K562 (cell line): ENCODE data around the gene NRG2. TPM values are rescaled to one million over a fixed set of nuclear protein-coding genes. Genes with fewer than 3 reads are reported as not detected.
A peak's percentile ranks its signal among the peaks of the same experiment; 100 is the strongest.

Experiments used
- ATAC-seq: fragments of 200-7000 bp; cut with Tn5 transposase; 3 replicates; pipeline ENCODE4 v1.9.1; 2020; ENCODE audit warnings: moderate library complexity
- BruUV-seq: library from RNA; stranded (reverse); fragments of 400-500 nt; replicated peaks from 2 replicates; lab custom pipeline; 2021; lab: Mats Ljungman, UMichigan
- CTCF ChIA-PET: fragments of 300-600 bp; formaldehyde crosslinking; extraction: SDS; loops from one replicate; lab custom pipeline; 2021; ENCODE audit warnings: low intra/inter-chr PET ratio; lab: Yijun Ruan, JAX
- POLR2A ChIA-PET: fragments of 300-600, 350-650 bp; sonication (Branson Sonifier 250); formaldehyde crosslinking; extraction: SDS; loops from one replicate; lab custom pipeline; 2021; ENCODE audit warnings: antibody characterized with exemption, inconsistent platforms; lab: Yijun Ruan, JAX
- DNase-seq, 4 experiments: peaks; one replicate each; pipeline versions ENCODE4 v3.0.0 to v3.0.0-alpha.2; 2011 to 2018; ENCODE audit warnings: low spot score in 3 of 4, mixed read lengths in 3 of 4; ENCODE audit errors: extremely low read depth in 1 of 4
- FAIRE-seq: peaks from 2 replicates; lab custom pipeline; 2011; peaks lifted over from hg19 to GRCh38; lab: Jason Lieb, UNC
- H2AFZ ChIP-seq: 2 replicates; pipeline ENCODE4 v1.6.0; 2011; ENCODE audit warnings: low read depth, low read length, control low read depth, inconsistent platforms
- H3K27ac ChIP-seq: fragments of 200-600 bp; 3 replicates; pipeline ENCODE4 v1.8.0; 2011; ENCODE audit warnings: low read depth, mild to moderate bottlenecking, control low read depth, inconsistent platforms, low read length, moderate library complexity, mixed read lengths; ENCODE audit errors: extremely low read depth
- H3K27me3 ChIP-seq, 2 experiments: fragments of 300-600 bp in 1 of 2; 2 replicates in 1 of 2; 3 replicates in 1 of 2; pipeline versions ENCODE4 v1.6.0 to v1.8.0; 2011; ENCODE audit warnings: inconsistent platforms in 2 of 2, low read length in 2 of 2, mild to moderate bottlenecking in 1 of 2, mixed read lengths in 1 of 2, moderate library complexity in 1 of 2; ENCODE audit not compliant: control insufficient read depth in 2 of 2, insufficient read depth in 2 of 2
- H3K36me3 ChIP-seq: fragments of 300-600 bp; 3 replicates; pipeline ENCODE4 v1.8.0; 2011; ENCODE audit warnings: mild to moderate bottlenecking, low read length, inconsistent platforms; ENCODE audit not compliant: control insufficient read depth, insufficient read depth
- H3K4me1 ChIP-seq, 2 experiments: fragments of 200-600 bp in 1 of 2; replicated peaks in 1 of 2; 2 replicates in 1 of 2; 3 replicates in 1 of 2; pipeline versions ENCODE4 v1.5.1 to v1.8.0; 2011; ENCODE audit warnings: inconsistent platforms in 2 of 2, low read length in 2 of 2, mild to moderate bottlenecking in 1 of 2, mixed read lengths in 1 of 2, moderate library complexity in 1 of 2; ENCODE audit not compliant: control insufficient read depth in 2 of 2, insufficient read depth in 2 of 2
- H3K4me2 ChIP-seq: 2 replicates; pipeline ENCODE4 v1.6.1; 2011; ENCODE audit warnings: low read length, control low read depth, inconsistent platforms, mixed read lengths; ENCODE audit not compliant: insufficient read depth
- H3K4me3 ChIP-seq: fragments of 200-600 bp; sonication (generic), shearing (Covaris generic); 2 replicates; pipeline ENCODE4 v1.5.1; 2016; ENCODE audit warnings: control low read depth, inconsistent platforms
- H3K79me2 ChIP-seq: fragments of 200-600 bp; 3 replicates; pipeline ENCODE4 v1.8.0; 2011; ENCODE audit warnings: low read length, inconsistent platforms; ENCODE audit not compliant: control insufficient read depth, insufficient read depth
- H3K9ac ChIP-seq, 2 experiments: 2 replicates each; pipeline versions ENCODE4 v1.6.0 to v1.6.1; 2011; ENCODE audit warnings: low read depth in 2 of 2, low read length in 2 of 2, control low read depth in 1 of 2, inconsistent platforms in 1 of 2, mild to moderate bottlenecking in 1 of 2, mixed read lengths in 1 of 2; ENCODE audit not compliant: insufficient read depth in 1 of 2
- H3K9me1 ChIP-seq: one replicate; pipeline ENCODE4 v1.6.0; 2011; ENCODE audit warnings: inconsistent platforms, mild to moderate bottlenecking, low read length, moderate library complexity; ENCODE audit not compliant: control insufficient read depth, insufficient read depth
- H3K9me3 ChIP-seq: replicated peaks from 2 replicates; pipeline ENCODE4 v1.5.1; 2011; ENCODE audit warnings: low read depth, low read length, inconsistent platforms; ENCODE audit not compliant: control insufficient read depth, insufficient read depth
- H4K20me1 ChIP-seq: replicated peaks from 2 replicates; pipeline ENCODE4 v1.6.1; 2011; ENCODE audit warnings: low read length, inconsistent platforms, mixed read lengths; ENCODE audit not compliant: control insufficient read depth, insufficient read depth
- C11orf30 ChIP-seq: fragments of 450-650 bp; IDR thresholded peaks from 2 replicates; pipeline ENCODE4 v1.6.1; 2016; ENCODE audit warnings: low read depth, mild to moderate bottlenecking
- CEBPG ChIP-seq, 3 experiments: fragments of 200-800 bp in 1 of 3; sonication (Bioruptor generic) in 1 of 3; sonication (generic) in 1 of 3; formaldehyde crosslinking in 1 of 3; IDR thresholded peaks in 2 of 3; conservative IDR thresholded peaks in 1 of 3; 2 replicates each; pipeline versions ENCODE4 v1.6.1 to v1.8.0; 2016 to 2022; ENCODE audit warnings: missing compliant biosample characterization in 2 of 3, missing genetic modification characterization in 2 of 3, mild to moderate bottlenecking in 1 of 3, missing genetic modification reagents in 1 of 3
- DNMT1 ChIP-seq: fragments of 450-650 bp; IDR thresholded peaks from 2 replicates; pipeline ENCODE4 v1.6.1; 2016; ENCODE audit warnings: antibody characterized with exemption, mild to moderate bottlenecking
- EP300 ChIP-seq: IDR thresholded peaks from 2 replicates; pipeline ENCODE4 v1.6.1; 2012; ENCODE audit warnings: low read length, improper control_type of control experiment
- ETV5 ChIP-seq: sonication (generic); formaldehyde crosslinking; IDR thresholded peaks from 2 replicates; pipeline ENCODE4 v1.4.0; 2020; ENCODE audit warnings: low read depth, mild to moderate bottlenecking, missing genetic modification reagents
- FOXK1 ChIP-seq: sonication (generic); formaldehyde crosslinking; IDR thresholded peaks from 2 replicates; pipeline ENCODE4 v1.8.0; 2022; ENCODE audit warnings: missing genetic modification reagents, mild to moderate bottlenecking, borderline replicate concordance
- MAFF ChIP-seq: IDR thresholded peaks from 2 replicates; pipeline ENCODE4 v1.6.1; 2012; ENCODE audit warnings: low read length, improper control_type of control experiment
- MAFG ChIP-seq: fragments of 450-650 bp; conservative IDR thresholded peaks from 2 replicates; pipeline ENCODE4 v1.6.1; 2016; ENCODE audit warnings: missing genetic modification characterization, missing compliant biosample characterization
- MAFK ChIP-seq: IDR thresholded peaks from 2 replicates; pipeline ENCODE4 v1.6.1; 2011; ENCODE audit warnings: low read length, improper control_type of control experiment
- MYBL2 ChIP-seq, 2 experiments: fragments of 450-650 bp in 1 of 2; sonication (generic) in 1 of 2; formaldehyde crosslinking in 1 of 2; IDR thresholded peaks; 2 replicates each; pipeline versions ENCODE4 v1.6.1 to v1.8.1; 2017 to 2022; ENCODE audit warnings: borderline replicate concordance in 1 of 2, inconsistent platforms in 1 of 2, low read depth in 1 of 2, mild to moderate bottlenecking in 1 of 2, missing genetic modification reagents in 1 of 2, moderate library complexity in 1 of 2
- NCOA1 ChIP-seq: fragments of 450-650 bp; IDR thresholded peaks from 2 replicates; pipeline ENCODE4 v1.6.1; 2016; ENCODE audit warnings: low read depth
- NFRKB ChIP-seq: fragments of 450-650 bp; IDR thresholded peaks from 2 replicates; pipeline ENCODE4 v1.6.1; 2016; ENCODE audit warnings: low read depth
- NR1H2 ChIP-seq: sonication (generic); formaldehyde crosslinking; IDR thresholded peaks from 2 replicates; pipeline ENCODE4 v1.4.0; 2020; ENCODE audit warnings: mild to moderate bottlenecking, missing genetic modification reagents
- POU5F1 ChIP-seq: fragments of 150-350 bp; IDR thresholded peaks from 2 replicates; pipeline ENCODE4 v1.6.1; 2014; ENCODE audit warnings: borderline replicate concordance, low read length, low read depth, mild to moderate bottlenecking; ENCODE audit not compliant: partially characterized antibody
- SOX6 ChIP-seq: fragments of 450-650 bp; IDR thresholded peaks from 2 replicates; pipeline ENCODE4 v1.6.1; 2014; ENCODE audit warnings: mild to moderate bottlenecking
- ZNF197 ChIP-seq: fragments of 200-800 bp; sonication (Bioruptor generic); IDR thresholded peaks from 2 replicates; pipeline ENCODE4 v1.6.1; 2016; ENCODE audit warnings: low read depth, missing genetic modification characterization, missing compliant biosample characterization
- ZNF316 ChIP-seq: fragments of 450-650 bp; IDR thresholded peaks from 2 replicates; pipeline ENCODE4 v1.6.1; 2016
- WGBS: fragments of 100-300 bp; shearing (Covaris generic); methylation state at CpG from one replicate; pipeline ENCODE4 v1.1.6; 2016; ENCODE audit warnings: low coverage, mixed read lengths; ENCODE audit not compliant: insufficient coverage; ENCODE audit errors: missing lambda C conversion rate; 5-methylcytosine and 5-hydroxymethylcytosine counted together
- in situ Hi-C: fragments of 300-500 bp; cut with MboI; formaldehyde crosslinking; loops from 4 replicates; pipeline ENCODE4 v1.15.0; 2018; ENCODE audit warnings: inconsistent platforms, mixed read lengths
- intact Hi-C: fragments of 100-400 bp; cut with micrococcal nuclease; formaldehyde crosslinking; loops from 2 replicates; pipeline ENCODE4 v1.14.2; 2022
- polyA plus RNA-seq, 8 experiments: library from polyadenylated mRNA; depleted of rRNA in 4 of 8; stranded (reverse) in 5 of 8; unstranded in 3 of 8; fragments of >200 nt; fragmentation: Nextera tagmentation in 2 of 8; fragmentation: Illumina TruSeq in 1 of 8; extraction: Ambion mirVana in 2 of 8; extraction: Trizol in 1 of 8; gene quantifications; 2 replicates each; pipeline versions ENCODE4 v1.2.1 to v1.2.3, GENCODE V29; 2011 to 2014; ENCODE audit warnings: inconsistent platforms in 1 of 8, missing spikeins in 1 of 8
- total RNA-seq, 7 experiments: library from RNA; depleted of rRNA in 6 of 7; stranded (reverse); fragments of >200 nt in 6 of 7; fragmentation: Illumina TruSeq in 2 of 7; extraction: Trizol in 2 of 7; gene quantifications; 2 replicates each; pipeline versions ENCODE4 v1.2.1 to v1.2.3, GENCODE V29; 2011 to 2021; ENCODE audit warnings: low replicate concordance in 1 of 7
- TF ChIP-seq, protein P1 (sequence below): fragments of 200-800 bp; sonication (Bioruptor generic); IDR thresholded peaks from 2 replicates; pipeline ENCODE4 v1.6.1; 2017; ENCODE audit warnings: missing genetic modification characterization, missing compliant biosample characterization
- TF ChIP-seq, protein P2 (sequence below): sonication (generic); formaldehyde crosslinking; IDR thresholded peaks from 2 replicates; pipeline ENCODE4 v1.8.0; 2022; ENCODE audit warnings: missing genetic modification reagents, mild to moderate bottlenecking, moderate library complexity, borderline replicate concordance
- TF ChIP-seq, protein P3 (sequence below): fragments of 450-650 bp; formaldehyde crosslinking; IDR thresholded peaks from 2 replicates; pipeline ENCODE4 v1.4.0; 2020; ENCODE audit warnings: mild to moderate bottlenecking

The NRG2 gene
- total and polyA plus RNA-seq, 9 of the 15 experiments (the other 6 are each of a cell fraction or from before 2014, with no cell fraction given) = not detected

- no TSS peak for BruUV-seq
- under 1% methylated on average over 9 of the region's 9 CpGs for WGBS
- H3K9me1 ChIP-seq = no peaks in the 10 kb centered on the region
- in situ Hi-C loops = no loop called here
- no peak for FAIRE-seq
- no peak overlapping the region for H3K4me3 ChIP-seq
- ChIA-PET CTCF (no interaction called here), POLR2A (no interaction called here)
- H4K20me1 ChIP-seq = no peaks in the 10 kb centered on the region
- DNase-seq = no peak
- intact Hi-C loops = no loop called here
- ATAC-seq = no peak
- H3K36me3 ChIP-seq = no peaks in the 10 kb centered on the region
- no peaks in the 10 kb centered on the region for H3K9me3 ChIP-seq
- H3K79me2 ChIP-seq = no peaks in the 10 kb centered on the region
- H3K27ac ChIP-seq = no peak overlapping the region
- H3K27me3 ChIP-seq = peaks cover 10 to 29% of the 10 kb centered on the region in 2 experiments; a peak in 4 of 5 replicates
- H2AFZ ChIP-seq = no peak overlapping the region
- no peak overlapping the region for H3K9ac ChIP-seq
- H3K4me1 ChIP-seq = no peaks in the 10 kb centered on the region
- H3K4me2 ChIP-seq = no peak overlapping the region
- TF ChIP-seq MAFK (0 out of 2 replicates have a peak, but pooled peaks have one; percentile 8), ZNF197 (CRISPR knock-in tag) (no peak), EP300 (no peak), NR1H2 (CRISPR knock-in tag) (no peak), POU5F1 (no peak), DNMT1 (no peak), NCOA1 (no peak), MYBL2 (IDR thresholded peaks at IDR 0.05; ENCODE audit: low read depth) (no peak), MYBL2 (CRISPR knock-in tag; IDR thresholded peaks at IDR 0.05; ENCODE audit: borderline replicate concordance) (no peak), ETV5 (CRISPR knock-in tag) (no peak), ZNF316 (peak; percentile 80), NFRKB (no peak), CEBPG (CRISPR knock-in tag; IDR thresholded peaks at IDR 0.05) (no peak), CEBPG (tag; conservative IDR thresholded peaks at IDR 0.05 in 1 of 2, IDR thresholded peaks at IDR 0.05 in 1 of 2) (peak; percentile 34 to 58; a peak in 1 of 4 replicates), FOXK1 (CRISPR knock-in tag) (no peak), SOX6 (no peak), MAFG (tag) (peak; percentile 33; the same call in 1 of the 2 replicates), C11orf30 (peak; percentile 51), MAFF (peak; percentile 39; the same call in 1 of the 2 replicates)
- TF ChIP-seq, protein P1, sequence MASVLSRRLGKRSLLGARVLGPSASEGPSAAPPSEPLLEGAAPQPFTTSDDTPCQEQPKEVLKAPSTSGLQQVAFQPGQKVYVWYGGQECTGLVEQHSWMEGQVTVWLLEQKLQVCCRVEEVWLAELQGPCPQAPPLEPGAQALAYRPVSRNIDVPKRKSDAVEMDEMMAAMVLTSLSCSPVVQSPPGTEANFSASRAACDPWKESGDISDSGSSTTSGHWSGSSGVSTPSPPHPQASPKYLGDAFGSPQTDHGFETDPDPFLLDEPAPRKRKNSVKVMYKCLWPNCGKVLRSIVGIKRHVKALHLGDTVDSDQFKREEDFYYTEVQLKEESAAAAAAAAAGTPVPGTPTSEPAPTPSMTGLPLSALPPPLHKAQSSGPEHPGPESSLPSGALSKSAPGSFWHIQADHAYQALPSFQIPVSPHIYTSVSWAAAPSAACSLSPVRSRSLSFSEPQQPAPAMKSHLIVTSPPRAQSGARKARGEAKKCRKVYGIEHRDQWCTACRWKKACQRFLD (CRISPR knock-in tag) = no peak
- TF ChIP-seq, protein P2, sequence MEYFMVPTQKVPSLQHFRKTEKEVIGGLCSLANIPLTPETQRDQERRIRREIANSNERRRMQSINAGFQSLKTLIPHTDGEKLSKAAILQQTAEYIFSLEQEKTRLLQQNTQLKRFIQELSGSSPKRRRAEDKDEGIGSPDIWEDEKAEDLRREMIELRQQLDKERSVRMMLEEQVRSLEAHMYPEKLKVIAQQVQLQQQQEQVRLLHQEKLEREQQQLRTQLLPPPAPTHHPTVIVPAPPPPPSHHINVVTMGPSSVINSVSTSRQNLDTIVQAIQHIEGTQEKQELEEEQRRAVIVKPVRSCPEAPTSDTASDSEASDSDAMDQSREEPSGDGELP = no peak
- TF ChIP-seq, protein P3, sequence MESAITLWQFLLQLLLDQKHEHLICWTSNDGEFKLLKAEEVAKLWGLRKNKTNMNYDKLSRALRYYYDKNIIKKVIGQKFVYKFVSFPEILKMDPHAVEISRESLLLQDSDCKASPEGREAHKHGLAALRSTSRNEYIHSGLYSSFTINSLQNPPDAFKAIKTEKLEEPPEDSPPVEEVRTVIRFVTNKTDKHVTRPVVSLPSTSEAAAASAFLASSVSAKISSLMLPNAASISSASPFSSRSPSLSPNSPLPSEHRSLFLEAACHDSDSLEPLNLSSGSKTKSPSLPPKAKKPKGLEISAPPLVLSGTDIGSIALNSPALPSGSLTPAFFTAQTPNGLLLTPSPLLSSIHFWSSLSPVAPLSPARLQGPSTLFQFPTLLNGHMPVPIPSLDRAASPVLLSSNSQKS (CRISPR knock-in tag) = no peak
Measured at GRCh38 chr5:140017397-140018095, 25.6 kb downstream of the NRG2 start.
